ENCODE measurements around the gene PITX1.

Gene PITX1

DNA sequence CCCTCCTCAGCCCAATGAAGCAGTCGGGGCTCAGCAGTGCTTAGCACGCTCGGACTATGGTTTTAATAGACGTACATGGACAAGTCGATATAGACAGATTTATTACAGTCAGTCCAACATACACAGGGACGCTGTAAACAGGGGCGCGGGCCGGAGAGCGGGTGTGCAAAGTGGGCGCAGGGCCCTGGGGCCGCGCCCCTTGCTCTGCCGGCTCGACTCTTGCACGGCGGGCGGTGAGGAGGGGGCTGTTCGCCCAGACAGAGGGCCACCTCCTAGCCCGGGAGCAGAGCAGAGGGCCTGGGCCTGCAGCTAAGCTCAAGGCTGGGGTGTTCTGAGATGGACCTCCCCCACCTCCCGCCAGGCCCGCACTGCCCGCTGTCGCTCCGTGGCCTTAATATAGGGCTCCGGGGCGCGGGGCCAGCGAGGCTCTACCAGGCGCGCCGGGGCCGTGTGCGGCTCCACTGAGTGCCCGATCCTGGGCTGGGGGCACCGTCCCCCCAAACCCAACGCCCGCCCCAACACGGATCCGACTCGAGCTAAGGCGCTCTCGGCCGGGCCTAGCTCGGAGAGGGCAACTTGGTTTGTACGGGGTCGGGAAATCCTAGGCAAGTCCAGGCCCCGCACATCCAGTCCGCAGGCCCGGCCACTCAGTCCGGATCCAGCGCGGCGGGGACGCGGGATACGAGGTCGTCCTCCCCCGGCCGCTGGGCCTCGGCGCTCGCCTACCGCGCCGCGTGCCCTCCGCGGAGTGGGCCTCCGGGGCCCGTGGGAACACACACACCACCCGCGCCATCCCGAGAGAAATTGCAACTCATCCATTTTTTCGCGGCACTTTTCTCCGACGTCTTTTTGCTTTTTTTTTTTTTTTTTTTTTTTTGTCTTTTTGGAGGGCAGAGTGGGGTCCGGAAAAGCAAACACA lies 6.1 kb downstream of the PITX1 start:
- FAIRE-seq, result no peak

GRCh38 chr5:135027266-135027696 lies 6.7 kb downstream of the PITX1 start:
- no peak for FAIRE-seq

GRCh38 chr5:135026645-135027265 lies 7.3 kb downstream of the PITX1 start:
- no peak for FAIRE-seq

- no peak for FAIRE-seq
Measured at GRCh38 chr5:135025730-135026644, 8.0 kb downstream of the PITX1 start.

GRCh38 chr5:135024956-135025729 lies 8.9 kb downstream of the PITX1 start:
- no peak for FAIRE-seq

GRCh38 chr5:135020111-135020895 lies 13.7 kb downstream of the PITX1 start:
- no peak for FAIRE-seq

- no peak for FAIRE-seq
Measured at GRCh38 chr5:135019314-135019713, 14.7 kb downstream of the PITX1 start.

GRCh38 chr5:135018457-135018856 lies 15.6 kb downstream of the PITX1 start:
- FAIRE-seq, result no peak

DNA sequence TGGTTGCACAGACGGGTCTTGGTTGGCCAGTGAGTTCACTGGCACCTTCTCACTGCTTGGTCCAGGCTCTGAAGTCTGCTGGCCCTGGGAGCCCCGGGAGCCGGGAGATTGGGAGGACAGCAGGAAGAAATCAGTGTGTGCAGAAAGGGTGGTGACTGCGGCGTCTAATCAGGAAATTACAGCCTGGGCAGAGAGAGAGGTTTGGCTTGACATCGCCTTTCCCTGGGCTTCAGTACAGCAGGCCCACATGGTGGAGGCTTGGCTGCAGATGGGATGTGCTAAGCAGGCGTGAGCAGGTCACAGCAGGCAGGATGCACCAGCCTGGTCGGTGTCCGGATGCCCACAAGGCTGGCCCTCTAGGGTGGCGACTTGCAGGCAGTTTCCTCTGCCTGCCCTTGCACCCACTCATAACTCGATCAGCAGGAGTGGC lies 17.2 kb downstream of the PITX1 start:
- no peak for FAIRE-seq

DNA sequence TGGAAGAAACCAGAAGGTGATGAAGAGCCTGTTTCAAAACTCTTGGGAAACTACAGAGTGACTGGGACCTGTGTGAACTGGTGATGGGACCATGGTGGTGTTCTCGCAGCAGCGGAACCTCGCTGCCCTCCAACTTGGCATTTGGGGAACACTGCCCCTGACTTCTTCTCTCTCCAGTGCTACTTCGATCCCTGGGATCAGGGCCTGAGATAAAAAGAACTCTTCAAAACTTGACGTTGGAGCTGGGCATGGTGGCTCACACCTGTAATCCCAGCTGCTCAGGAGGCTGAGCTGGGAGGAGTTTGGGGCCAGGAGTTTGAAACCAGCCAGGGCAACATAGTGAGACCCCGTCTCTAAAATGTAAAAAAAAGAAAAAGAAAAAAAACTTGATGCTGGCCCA lies 18.1 kb downstream of the PITX1 start:
- no peak for FAIRE-seq

DNA sequence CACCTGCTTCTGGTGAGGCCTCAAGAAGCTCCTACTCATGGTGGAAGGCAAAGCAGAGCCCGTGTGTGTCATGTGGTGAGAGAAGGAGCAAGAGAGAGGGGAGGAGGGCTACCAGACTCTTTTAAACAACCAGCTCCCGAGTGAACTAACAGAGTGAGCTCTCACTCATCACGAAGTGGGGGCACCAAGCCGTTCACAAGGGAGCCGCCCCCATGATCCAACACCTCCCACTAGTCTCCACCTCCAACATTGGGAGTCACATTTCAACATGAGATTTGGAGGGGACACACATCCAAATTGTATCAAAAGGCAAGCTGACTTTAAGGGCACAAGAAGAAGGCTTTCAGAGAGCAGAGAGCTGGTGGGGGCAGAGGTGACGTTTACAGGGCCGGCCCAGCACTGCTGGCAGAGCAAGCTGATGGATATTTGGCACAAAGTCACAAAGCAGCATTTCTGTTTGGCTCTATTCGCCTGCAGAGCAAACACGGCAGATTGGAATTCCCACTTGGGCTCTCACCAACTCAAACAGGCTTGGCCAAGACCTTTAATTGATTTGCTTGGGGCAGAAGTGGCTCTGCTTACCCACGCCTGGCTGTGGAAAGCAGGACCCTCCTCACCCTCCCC lies 20.0 kb downstream of the PITX1 start:
- FAIRE-seq, result no peak

DNA sequence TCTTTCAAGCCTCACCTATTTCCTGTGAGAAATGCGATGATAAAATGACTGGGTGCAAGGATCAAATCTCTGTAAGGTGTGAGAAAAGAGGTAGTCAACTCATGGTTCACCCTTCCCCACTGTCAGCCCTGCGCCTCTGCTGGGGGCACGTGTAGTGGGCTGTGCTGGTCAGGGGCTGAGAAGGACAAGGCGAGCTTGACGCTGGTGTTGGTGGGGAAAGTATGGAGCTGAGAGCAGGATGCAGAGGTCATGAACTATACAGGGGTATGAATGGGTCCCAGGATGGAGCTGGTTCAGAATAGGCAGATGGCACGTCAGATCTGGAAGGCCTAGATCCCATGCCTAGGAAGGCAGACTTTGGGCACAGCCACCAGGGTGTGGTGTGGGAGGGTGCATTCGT lies 20.6 kb downstream of the PITX1 start:
- FAIRE-seq, result no peak

DNA sequence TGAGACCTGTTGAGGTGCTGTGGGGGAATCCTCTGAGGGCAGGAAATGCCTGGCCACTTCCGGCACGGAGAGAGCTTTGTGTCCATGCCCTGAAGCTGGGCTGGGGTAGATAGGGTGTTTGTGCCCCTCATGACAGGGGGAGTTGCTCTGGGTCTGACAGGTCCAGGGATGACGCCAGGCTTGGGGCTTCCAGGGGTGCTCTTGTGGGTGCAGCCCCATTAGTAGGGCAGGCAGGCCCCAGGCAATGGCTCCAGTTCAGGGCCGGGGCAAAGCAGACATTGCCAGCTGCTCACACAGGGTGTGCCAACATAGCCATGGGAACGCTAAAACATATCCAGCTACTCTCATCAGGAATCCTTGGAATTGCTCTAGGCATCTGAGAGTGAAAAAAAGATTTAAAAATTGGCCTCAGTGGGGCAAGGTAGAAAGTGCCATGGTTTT lies 21.1 kb downstream of the PITX1 start:
- FAIRE-seq, result no peak

DNA sequence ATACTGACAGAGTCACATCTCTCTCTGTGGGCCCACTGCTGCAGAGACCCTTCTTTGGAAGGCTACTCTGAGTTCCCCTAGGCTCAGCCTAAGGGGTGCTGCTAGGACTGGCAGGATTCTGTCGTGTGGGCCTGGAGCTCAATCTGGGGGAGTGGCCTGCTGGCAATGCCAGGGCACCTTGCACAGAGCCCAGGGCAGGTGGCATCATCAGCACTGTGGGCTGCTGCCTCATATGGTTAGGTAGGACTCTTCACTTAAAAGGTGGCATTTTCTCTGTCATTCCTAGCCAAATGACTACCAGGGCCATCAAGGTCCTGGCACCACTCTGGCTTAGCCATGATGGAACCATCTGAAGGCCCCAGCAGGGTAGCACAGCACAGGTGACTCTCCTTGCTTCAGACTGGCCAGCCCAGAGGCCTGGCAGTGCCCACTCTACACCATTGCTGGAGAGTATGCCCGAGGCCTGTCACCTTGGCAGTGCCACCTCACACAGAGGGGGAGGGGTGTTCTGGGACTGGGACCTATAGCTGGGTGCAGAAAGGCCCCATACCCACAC lies 21.9 kb downstream of the PITX1 start:
- FAIRE-seq, result no peak

- no peak for FAIRE-seq
Measured at GRCh38 chr5:135011355-135012032, 22.5 kb downstream of the PITX1 start.

GRCh38 chr5:135010502-135011354 lies 23.3 kb downstream of the PITX1 start:
- no peak for FAIRE-seq

DNA sequence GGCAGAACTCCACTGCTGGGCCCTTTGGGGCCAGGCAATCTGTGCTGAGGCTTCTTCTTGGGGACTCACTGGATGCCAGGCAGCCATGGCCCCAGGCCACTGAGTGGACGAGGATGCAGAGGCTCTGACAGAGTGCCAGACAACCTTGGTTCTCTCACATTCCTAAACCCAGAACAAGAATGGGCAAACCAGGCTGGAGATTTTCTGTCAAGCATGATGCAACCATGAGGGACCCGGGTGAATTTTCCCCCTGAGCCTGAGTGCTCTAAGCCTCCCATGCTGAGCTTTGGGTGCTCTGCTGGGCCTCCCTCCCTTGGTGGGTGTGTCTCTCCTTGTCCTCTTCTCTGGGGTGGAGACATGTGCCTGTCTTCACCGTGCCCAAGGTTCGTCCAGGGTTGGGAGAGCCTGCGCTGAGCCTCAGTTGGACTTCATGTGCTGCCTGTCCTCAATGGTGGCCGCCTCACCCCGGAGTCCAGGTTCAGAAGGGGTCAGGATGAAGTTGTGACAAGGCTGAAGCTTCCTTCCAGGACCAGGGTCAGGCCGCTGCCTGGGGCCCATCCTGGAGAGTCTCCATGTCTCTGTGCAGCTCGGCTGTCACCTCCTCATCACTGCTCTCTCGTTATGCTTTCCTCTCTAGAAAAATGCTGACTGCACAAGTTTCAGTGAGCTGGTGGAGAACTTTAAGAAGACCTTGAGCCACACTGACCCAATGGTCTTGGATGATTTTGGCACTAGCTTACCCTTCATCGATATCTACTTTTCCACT lies 24.1 kb downstream of the PITX1 start:
- no peak for FAIRE-seq
